HUES64 (cell line): ENCODE results near the gene GOLGA2.

Experiments
- H3K27ac ChIP-seq: 2 replicates; pipeline ENCODE4 v1.7.0; 2013; ENCODE audit warnings: low read depth, low read length, inconsistent platforms
- H3K27me3 ChIP-seq: 2 replicates; pipeline ENCODE4 v1.6.1; 2013; ENCODE audit warnings: mild to moderate bottlenecking, low read length; ENCODE audit not compliant: insufficient read depth
- H3K36me3 ChIP-seq: 2 replicates; pipeline ENCODE4 v1.6.1; 2013; ENCODE audit warnings: mild to moderate bottlenecking, low read length; ENCODE audit not compliant: insufficient read depth
- H3K4me1 ChIP-seq: 2 replicates; pipeline ENCODE4 v1.6.1; 2013; ENCODE audit warnings: mild to moderate bottlenecking, low read length, moderate library complexity; ENCODE audit not compliant: insufficient read depth
- H3K4me3 ChIP-seq: 2 replicates; pipeline ENCODE4 v1.5.1; 2013; ENCODE audit warnings: mild to moderate bottlenecking, low read length, moderate library complexity
- H3K9ac ChIP-seq: 2 replicates; pipeline ENCODE4 v1.6.1; 2013; ENCODE audit warnings: mild to moderate bottlenecking, low read depth, low read length
- H3K9me3 ChIP-seq: 2 replicates; pipeline ENCODE4 v1.6.1; 2013; ENCODE audit warnings: low read depth, low read length; ENCODE audit not compliant: insufficient read depth
- WGBS: fragments of 150-250, 120-280 bp; methylation state at CpG from one replicate; pipeline ENCODE4 v1.1.7; 2013; ENCODE audit warnings: missing lambda C conversion rate; 5-methylcytosine and 5-hydroxymethylcytosine counted together

The GOLGA2 gene

DNA sequence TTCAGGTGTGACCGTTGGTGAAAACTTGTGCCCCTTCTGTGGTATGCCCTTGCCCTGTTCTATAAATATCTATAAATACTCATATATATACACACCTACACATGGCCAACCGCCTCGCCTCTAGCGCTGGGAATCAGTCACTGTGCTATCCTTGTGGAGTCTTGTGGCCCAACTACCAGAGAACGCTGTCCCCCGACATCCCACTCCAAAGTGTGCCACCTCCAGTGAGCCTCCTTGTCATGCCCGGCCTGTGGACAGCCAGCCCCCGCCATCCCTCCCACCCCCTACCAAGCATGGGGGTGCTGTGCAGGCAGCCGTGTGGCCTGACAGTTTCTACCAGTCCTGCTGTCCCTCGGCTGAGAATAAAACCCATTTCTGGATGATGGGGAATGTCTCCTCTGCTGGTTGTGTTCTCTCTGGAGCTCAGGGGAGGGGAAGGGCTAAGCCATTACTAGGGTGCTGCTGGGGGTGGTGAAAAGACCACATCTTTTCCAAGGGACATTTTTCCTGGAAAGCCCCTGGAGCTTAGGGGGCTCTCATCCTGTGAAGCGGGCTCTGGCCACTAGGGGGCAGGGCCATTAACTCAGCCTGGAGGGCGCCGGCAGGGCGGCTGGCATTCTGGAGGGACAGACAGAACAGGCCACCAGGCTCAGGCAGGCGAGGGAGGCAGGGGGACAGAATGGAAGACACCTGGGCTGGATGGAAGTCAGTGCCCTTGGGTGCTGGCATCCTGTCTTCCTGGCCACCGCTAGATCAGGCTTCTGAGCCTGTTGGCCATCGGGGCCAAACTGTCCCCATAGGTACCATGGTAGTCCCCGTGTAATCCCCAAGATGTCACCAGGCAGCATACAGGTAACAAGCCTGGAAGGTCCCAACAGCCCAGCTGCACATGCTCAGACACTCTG lies 20.7 kb downstream of the GOLGA2 start:
- 68% methylated on average over 18 of the region's 18 CpGs for WGBS
- Histone ChIP-seq H3K36me3 (peaks cover 38% of the 10 kb centered on the region), H3K4me3 (no peak overlapping the region), H3K4me1 (peaks cover 8% of the 10 kb centered on the region; the same call in 1 of the 2 replicates), H3K27ac (no peak overlapping the region), H3K27me3 (no peaks in the 10 kb centered on the region), H3K9ac (no peak overlapping the region), H3K9me3 (no peaks in the 10 kb centered on the region)

DNA sequence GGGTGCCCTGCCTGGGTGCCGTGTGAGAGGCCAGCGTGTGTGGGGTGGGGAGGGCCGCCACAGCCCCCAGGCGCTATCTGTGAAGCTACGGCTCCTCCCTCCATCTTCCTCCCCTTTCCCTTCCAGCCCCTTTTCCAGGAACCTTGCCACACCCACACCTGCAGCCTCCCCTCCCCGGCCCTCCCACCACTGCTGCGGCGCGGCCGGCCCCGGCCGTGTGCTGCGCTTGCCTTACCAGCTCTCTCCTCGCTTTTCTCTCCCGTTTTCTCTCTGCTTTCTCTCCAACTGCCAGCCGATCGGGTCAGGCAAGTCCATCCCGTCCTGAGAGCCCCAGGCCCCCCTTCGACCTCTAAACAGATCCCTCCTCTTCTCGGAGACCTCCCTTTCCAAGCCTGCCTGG lies 21.4 kb downstream of the GOLGA2 start:
- no peak overlapping the region for H3K4me3 ChIP-seq
- no peaks in the 10 kb centered on the region for H3K27me3 ChIP-seq
- H3K9ac ChIP-seq: no peak overlapping the region
- 87% methylated on average over 19 of the region's 20 CpGs for WGBS
- H3K36me3 ChIP-seq: peaks cover 31% of the 10 kb centered on the region
- H3K9me3 ChIP-seq: no peaks in the 10 kb centered on the region
- peaks cover 8% of the 10 kb centered on the region for H3K4me1 ChIP-seq
- no peak overlapping the region for H3K27ac ChIP-seq

DNA sequence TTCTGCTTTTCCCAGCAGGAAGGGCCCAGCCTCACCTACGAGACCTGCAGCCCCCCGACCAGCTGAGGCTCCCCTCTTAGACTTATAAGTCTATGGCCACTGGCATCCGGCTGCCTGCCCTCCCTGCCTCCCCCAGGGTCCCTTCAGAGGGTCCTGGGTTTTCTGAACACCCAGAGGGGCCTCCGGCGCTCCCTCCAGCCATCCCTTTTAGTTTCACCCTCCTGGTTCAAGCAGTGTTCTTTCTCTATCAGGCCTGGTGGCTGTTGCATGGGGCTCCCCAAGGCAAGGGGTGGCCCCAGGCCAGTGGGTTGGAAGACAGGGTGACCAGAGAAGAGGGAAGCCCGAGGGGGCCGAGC lies 21.8 kb downstream of the GOLGA2 start:
- no peaks in the 10 kb centered on the region for H3K9me3 ChIP-seq
- peaks cover 8% of the 10 kb centered on the region for H3K4me1 ChIP-seq
- no peak overlapping the region for H3K27ac ChIP-seq
- no peak overlapping the region for H3K9ac ChIP-seq
- no peak overlapping the region for H3K4me3 ChIP-seq
- no peaks in the 10 kb centered on the region for H3K27me3 ChIP-seq
- WGBS: 93% methylated on average over 7 of the region's 7 CpGs
- peaks cover 29% of the 10 kb centered on the region for H3K36me3 ChIP-seq

DNA sequence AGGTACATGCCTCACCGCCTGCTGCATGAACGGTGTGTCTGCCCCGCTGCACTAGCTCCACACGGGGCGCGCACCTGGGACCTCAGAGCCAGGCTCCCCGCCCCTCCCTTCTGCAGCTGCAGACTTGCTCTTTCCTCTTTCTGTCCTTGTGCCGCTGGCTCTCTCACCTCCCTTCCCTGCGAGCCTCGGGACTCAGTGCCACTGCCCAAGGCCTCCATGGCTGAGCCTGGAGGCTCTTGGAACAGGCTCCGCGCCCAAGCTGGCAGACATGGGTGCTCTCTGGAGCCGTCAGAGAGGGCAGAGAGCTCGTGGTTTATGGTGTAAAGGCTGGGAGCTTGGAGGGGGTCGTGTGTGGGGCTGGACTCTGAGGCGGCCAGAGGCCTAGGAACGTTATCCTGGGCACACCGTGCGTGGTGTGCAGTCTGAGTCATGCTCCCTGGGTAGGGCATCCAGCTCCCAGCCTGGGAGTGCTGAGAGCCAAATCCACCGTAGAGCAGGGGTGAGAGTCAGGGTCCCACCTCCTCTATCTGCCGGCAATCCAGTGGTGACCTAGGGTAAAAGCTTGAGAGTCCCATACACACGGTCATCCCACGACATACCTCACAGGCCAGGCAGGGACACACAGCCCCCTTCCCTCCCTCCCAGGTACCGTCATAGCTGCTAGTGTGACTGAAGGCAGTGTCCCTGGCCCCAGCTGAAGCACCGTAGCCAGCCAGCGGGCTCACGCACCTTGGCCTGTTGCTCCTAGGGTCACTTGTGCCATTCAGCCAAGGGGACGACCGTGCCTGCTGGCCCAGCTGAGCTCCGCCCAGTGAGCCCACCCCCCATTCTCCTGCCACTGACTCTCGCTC lies 22.4 kb downstream of the GOLGA2 start:
- whole genome bisulfite sequencing: 93% methylated on average over 31 of the region's 31 CpGs
- no peak overlapping the region for H3K9ac ChIP-seq
- H3K9me3 ChIP-seq: no peaks in the 10 kb centered on the region
- H3K27me3 ChIP-seq: no peaks in the 10 kb centered on the region
- peaks cover 28% of the 10 kb centered on the region for H3K36me3 ChIP-seq
- H3K27ac ChIP-seq: peak overlapping the region; percentile 41; the same call in 1 of the 2 replicates
- H3K4me1 ChIP-seq: peaks cover 8% of the 10 kb centered on the region
- no peak overlapping the region for H3K4me3 ChIP-seq

DNA sequence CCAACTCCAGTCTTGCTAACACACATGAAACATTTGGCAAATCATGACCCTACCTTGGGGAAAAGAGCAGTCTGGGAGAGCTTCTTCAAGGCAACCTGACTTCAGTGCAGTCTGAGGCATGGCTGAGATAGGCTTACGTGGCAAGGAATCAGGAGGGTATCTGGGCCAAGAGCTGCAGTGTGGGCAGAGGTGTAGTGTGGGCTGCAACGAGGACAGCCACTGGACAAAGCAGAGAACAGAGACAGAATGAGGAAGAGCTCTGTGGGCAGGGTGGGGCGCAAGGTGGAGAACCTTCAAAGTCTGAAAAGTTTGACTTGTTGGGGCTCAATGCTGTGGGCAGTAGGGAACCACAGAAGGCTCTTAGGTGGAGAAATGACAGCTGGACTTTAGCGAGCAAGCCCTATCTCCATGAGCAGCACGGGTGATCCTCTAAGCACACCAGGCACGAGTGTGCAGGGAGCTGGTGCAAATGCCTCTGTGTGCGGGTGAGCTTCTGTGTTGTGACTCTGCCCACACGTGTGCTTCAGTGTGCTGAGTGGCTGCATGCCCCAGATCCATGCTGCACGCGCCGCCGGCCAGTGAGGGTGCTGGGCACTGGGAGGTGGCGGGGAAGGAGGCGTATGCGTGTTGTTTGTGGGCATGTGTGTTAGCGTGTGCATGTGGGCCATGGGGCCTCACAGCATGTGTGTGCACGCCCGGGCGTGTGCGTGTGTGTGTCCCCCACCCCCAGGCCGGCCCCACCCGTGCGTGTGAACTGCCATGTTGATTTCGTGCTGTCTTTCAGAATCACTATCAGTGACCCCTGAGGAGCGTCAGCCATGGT lies 23.3 kb downstream of the GOLGA2 start:
- Histone ChIP-seq H3K4me3 (no peak overlapping the region), H3K4me1 (peaks cover 8% of the 10 kb centered on the region), H3K36me3 (peaks cover 22% of the 10 kb centered on the region), H3K27me3 (no peaks in the 10 kb centered on the region), H3K9ac (no peak overlapping the region), H3K9me3 (no peaks in the 10 kb centered on the region), H3K27ac (no peak overlapping the region)
- 94% methylated on average over 25 of the region's 25 CpGs for WGBS

DNA sequence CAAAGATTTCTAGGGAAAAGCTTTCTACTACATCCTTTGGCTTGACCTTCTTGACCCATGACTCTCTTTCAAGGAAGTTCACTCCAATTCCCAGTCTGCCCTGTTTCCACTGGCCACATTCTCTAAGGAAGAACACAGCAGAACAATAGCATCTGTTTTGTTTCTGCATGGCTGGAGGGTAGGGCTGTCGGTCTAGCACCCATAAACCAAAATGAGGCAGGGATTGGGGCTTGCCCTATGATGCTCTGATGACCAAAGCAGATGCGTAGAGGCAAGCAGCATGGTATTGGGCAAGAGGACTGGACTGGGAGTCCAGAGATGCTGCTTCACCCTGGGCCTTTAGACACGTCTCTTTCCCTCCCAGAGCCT lies 24.1 kb downstream of the GOLGA2 start:
- Histone ChIP-seq H3K9ac (no peak overlapping the region), H3K4me3 (0 out of 2 replicates have a peak overlapping the region, but pooled peaks have one; percentile 51), H3K4me1 (peaks cover 8% of the 10 kb centered on the region), H3K27me3 (no peaks in the 10 kb centered on the region), H3K27ac (no peak overlapping the region), H3K9me3 (no peaks in the 10 kb centered on the region), H3K36me3 (peaks cover 19% of the 10 kb centered on the region)
- 87% methylated on average over 3 of the region's 3 CpGs for WGBS

DNA sequence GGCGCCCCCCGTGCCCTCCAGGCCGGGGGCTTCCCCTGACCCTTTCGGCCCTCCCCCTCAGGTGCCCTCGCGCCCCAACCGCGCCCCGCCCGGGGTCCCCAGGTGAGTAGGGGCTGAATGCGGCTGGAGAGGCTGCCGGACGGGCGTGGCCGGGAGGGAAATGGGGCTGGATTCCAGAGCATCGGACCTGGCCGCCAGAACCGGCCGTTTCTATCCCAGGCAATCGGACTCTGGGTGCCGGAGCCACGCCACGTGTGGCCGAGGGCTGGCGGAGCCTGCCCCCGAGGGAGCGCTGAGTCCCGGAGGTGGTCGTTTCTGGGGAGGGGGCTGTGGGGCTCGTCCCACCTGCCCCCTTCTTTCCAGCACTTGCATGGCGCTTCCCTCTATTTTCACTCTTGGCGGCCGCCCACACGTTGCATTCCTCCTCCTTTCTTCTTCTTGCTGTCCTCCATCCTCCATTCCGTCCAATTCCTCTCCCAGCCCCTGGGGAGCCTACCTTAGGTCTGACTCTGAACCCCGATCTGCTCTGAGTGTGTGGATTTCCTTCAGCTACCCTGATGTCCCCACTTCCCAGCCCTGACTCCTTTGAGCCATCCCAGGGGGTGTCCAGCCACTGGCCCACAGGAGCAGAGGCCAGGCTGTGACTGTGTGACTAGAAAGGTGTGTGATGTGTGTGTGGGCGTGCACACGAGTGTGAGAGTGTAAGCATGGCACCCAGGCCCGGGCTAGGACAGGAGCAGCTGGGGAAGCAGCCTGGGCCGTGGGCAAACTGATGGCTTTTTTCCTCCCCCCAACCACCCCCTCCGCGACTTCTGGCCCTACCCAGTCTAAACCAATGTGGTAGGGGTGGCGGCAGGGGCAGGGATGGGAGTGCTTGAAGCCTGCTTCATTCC lies 24.7 kb downstream of the GOLGA2 start:
- H3K4me3 ChIP-seq: peak overlapping the region; percentile 51

DNA sequence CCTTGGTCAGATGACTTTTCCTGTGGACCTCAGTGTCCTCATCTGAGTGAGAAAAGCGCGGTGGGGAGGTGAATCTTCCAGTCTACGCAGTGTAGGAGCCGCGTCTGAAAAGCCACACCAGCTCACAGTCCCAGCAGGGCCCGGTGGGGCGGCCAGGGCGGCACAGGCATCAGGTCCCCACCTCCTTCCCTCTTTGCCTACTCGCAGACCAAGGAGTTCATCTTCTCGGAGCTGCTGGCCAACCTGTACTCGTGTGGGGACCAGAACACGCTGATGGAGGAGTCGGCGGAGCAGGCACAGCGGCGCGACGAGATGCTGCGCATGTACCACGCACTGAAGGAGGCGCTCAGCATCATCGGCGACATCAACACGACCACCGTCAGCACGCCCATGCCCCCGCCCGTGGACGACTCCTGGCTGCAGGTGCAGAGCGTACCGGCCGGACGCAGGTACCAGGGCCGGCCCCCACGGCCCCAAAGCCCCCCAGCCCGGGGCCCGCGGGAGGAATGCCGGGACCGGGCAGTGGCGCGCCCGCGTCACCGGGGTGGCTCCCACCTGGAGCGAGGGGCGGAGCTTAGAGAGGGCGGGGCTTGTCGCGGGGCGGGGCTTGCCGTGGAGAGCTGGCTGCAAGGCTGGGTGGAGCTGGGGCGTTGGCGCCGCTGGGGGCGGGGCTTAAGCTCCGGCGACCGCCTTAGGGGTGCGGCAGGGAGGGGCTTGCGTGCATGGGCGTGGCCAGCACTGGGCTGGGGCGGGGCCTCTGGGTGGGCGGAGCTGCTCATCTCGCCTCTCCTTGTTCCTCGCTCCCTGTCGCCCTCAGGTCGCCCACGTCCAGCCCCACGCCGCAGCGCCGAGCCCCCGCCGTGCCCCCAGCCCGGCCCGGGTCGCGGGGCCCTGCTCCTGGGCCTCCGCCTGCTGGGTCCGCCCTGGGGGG lies 25.6 kb downstream of the GOLGA2 start:
- Histone ChIP-seq H3K4me1 (peaks cover 14% of the 10 kb centered on the region), H3K9me3 (no peaks in the 10 kb centered on the region), H3K27me3 (no peaks in the 10 kb centered on the region), H3K27ac (no peak overlapping the region), H3K9ac (peak overlapping the region; percentile 55), H3K36me3 (peaks cover 19% of the 10 kb centered on the region), H3K4me3 (peak overlapping the region; percentile 59)
- WGBS: 86% methylated on average over 81 of the region's 81 CpGs

More for the DNA sequence above, 24.7 kb downstream of the GOLGA2 start:
- H3K9ac ChIP-seq: peak overlapping the region; percentile 55
- no peaks in the 10 kb centered on the region for H3K9me3 ChIP-seq
- peaks cover 19% of the 10 kb centered on the region for H3K36me3 ChIP-seq
- H3K27ac ChIP-seq: no peak overlapping the region
- H3K4me1 ChIP-seq: peaks cover 8% of the 10 kb centered on the region
- WGBS: 90% methylated on average over 43 of the region's 43 CpGs
- H3K27me3 ChIP-seq: no peaks in the 10 kb centered on the region

DNA sequence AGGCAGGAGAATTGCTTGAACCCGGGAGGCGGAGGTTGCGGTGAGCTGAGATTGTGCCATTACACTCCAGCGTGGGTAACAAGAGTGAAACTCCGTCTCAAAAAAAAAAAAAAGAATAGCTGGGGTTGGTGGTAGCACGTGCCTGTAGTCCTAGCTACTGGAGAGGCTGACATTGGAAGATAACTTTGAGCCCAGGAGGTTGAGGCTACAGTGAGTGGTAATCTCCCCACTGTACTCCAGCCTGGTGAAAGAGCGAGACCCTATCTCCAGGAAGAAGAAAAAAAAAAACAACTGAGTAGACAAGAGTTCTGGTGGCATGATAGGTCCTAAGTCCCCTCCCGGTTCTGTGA lies 26.3 kb downstream of the GOLGA2 start:
- H3K27me3 ChIP-seq: no peaks in the 10 kb centered on the region
- peaks cover 19% of the 10 kb centered on the region for H3K36me3 ChIP-seq
- 93% methylated on average over 8 of the region's 8 CpGs for WGBS
- peaks cover 8% of the 10 kb centered on the region for H3K4me1 ChIP-seq
- H3K9me3 ChIP-seq: no peaks in the 10 kb centered on the region
- no peak overlapping the region for H3K27ac ChIP-seq
- H3K9ac ChIP-seq: no peak overlapping the region
- H3K4me3 ChIP-seq: peak overlapping the region; percentile 59; the same call in 1 of the 2 replicates
